Measurements from ENCODE around the gene MYCBP2.

DNA sequence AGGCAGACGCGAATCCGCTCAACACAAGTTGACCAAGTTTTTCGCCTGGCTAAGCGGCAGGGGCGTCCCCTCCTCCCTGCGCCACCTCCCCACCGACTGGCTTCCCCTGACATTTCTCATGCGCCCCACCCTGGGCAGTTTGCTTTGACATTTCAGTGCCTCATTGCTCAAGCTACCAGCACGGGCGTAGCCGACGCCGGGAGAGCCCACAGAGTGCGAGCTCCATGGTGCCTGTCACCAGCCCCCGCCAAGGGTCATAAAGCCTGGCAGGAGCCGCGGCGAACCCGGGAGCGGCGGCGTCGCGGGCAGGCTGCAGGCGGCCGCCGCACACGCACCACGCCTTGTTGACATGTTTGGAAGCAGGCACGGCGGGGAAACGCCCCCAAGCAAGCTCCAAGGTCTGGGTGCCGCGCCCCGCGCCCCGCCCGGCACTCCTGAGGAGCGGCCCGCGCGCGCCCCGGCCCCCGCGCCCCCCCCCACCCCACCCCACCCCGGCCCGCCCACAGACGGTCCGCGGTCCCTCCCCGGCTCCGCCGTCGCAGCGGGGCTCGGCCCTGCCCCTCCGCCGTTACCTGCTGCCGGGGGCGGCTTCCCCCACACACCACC lies 300.5 kb downstream of the MYCBP2 start:
- TF ChIP-seq, protein P1, sequence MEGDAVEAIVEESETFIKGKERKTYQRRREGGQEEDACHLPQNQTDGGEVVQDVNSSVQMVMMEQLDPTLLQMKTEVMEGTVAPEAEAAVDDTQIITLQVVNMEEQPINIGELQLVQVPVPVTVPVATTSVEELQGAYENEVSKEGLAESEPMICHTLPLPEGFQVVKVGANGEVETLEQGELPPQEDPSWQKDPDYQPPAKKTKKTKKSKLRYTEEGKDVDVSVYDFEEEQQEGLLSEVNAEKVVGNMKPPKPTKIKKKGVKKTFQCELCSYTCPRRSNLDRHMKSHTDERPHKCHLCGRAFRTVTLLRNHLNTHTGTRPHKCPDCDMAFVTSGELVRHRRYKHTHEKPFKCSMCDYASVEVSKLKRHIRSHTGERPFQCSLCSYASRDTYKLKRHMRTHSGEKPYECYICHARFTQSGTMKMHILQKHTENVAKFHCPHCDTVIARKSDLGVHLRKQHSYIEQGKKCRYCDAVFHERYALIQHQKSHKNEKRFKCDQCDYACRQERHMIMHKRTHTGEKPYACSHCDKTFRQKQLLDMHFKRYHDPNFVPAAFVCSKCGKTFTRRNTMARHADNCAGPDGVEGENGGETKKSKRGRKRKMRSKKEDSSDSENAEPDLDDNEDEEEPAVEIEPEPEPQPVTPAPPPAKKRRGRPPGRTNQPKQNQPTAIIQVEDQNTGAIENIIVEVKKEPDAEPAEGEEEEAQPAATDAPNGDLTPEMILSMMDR (IDR thresholded peaks at IDR 0.05; ENCODE audit: insufficient read depth, low read length, poor library complexity, severe bottlenecking), result no peak
- no peak for TF ChIP-seq EZH2phosphoT487 (conservative IDR thresholded peaks at IDR 0.05; ENCODE audit: low read length)
